GM23248 (cell line): ENCODE results near the gene B4GALT2. TPM values are rescaled to one million over a fixed set of nuclear protein-coding genes. Genes with fewer than 3 reads are reported as not detected.

Source experiments
- DNase-seq: peaks from one replicate; pipeline ENCODE4 v3.0.0-alpha.2; 2015
- H2AFZ ChIP-seq: fragments of 200-600 bp; sonication (generic); 2 replicates; pipeline ENCODE4 v1.6.1; 2016; ENCODE audit warnings: antibody characterized with exemption
- H3F3A ChIP-seq: fragments of 200-600 bp; sonication (generic); 2 replicates; pipeline ENCODE4 v1.6.1; 2016; ENCODE audit warnings: mild to moderate bottlenecking, antibody characterized with exemption, mixed run types; ENCODE audit not compliant: insufficient read depth
- H3K27ac ChIP-seq: fragments of 200-600 bp; sonication (generic); 2 replicates; pipeline ENCODE4 v1.5.1; 2016; ENCODE audit warnings: mild to moderate bottlenecking
- H3K27me3 ChIP-seq: fragments of 200-600 bp; sonication (generic); replicated peaks from 2 replicates; pipeline ENCODE4 v1.6.1; 2016; ENCODE audit warnings: mild to moderate bottlenecking; ENCODE audit not compliant: insufficient read depth
- H3K36me3 ChIP-seq: fragments of 200-600 bp; sonication (generic); 2 replicates; pipeline ENCODE4 v1.6.1; 2016; ENCODE audit warnings: low read depth, mild to moderate bottlenecking
- H3K4me1 ChIP-seq: fragments of 200-600 bp; sonication (generic); 2 replicates; pipeline ENCODE4 v1.6.1; 2016; ENCODE audit warnings: mild to moderate bottlenecking; ENCODE audit not compliant: insufficient read depth
- H3K4me2 ChIP-seq: fragments of 200-600 bp; sonication (generic); one replicate; pipeline ENCODE4 v1.6.1; 2016; ENCODE audit warnings: mild to moderate bottlenecking; ENCODE audit not compliant: unreplicated experiment
- H3K4me3 ChIP-seq: fragments of 200-600 bp; sonication (generic); 2 replicates; pipeline ENCODE4 v1.5.1; 2016; ENCODE audit warnings: mild to moderate bottlenecking
- H3K79me2 ChIP-seq: fragments of 200-600 bp; sonication (generic); 2 replicates; pipeline ENCODE4 v1.6.1; 2016; ENCODE audit warnings: mild to moderate bottlenecking; ENCODE audit not compliant: insufficient read depth
- H3K9ac ChIP-seq: fragments of 200-600 bp; sonication (generic); 2 replicates; pipeline ENCODE4 v1.6.1; 2016; ENCODE audit warnings: mild to moderate bottlenecking
- H3K9me2 ChIP-seq: fragments of 200-600 bp; sonication (generic); 2 replicates; pipeline ENCODE4 v1.6.1; 2016; ENCODE audit warnings: mixed run types, mild to moderate bottlenecking, moderate library complexity; ENCODE audit not compliant: insufficient read depth
- H3K9me3 ChIP-seq: fragments of 200-600 bp; sonication (generic); one replicate; pipeline ENCODE4 v1.6.1; 2017; ENCODE audit warnings: low read depth
- H4K20me1 ChIP-seq: fragments of 200-600 bp; sonication (generic); 2 replicates; pipeline ENCODE4 v1.6.0; 2016; ENCODE audit not compliant: insufficient read depth
- EZH2 ChIP-seq: fragments of 200-600 bp; sonication (generic); IDR thresholded peaks from 2 replicates; pipeline ENCODE4 v1.6.1; 2018; ENCODE audit warnings: antibody characterized with exemption, mild to moderate bottlenecking; ENCODE audit not compliant: insufficient read depth, poor library complexity, severe bottlenecking
- EZH2phosphoT487 ChIP-seq: fragments of 200-600 bp; sonication (generic); IDR thresholded peaks from 2 replicates; pipeline ENCODE4 v1.6.1; 2018; ENCODE audit warnings: antibody characterized with exemption, moderate library complexity, mild to moderate bottlenecking, low read depth; ENCODE audit not compliant: insufficient read depth
- WGBS, 2 experiments: methylation state at CpG; one replicate each; pipeline ENCODE4 v1.1.6; 2015 to 2017; ENCODE audit warnings: low lambda C conversion rate in 2 of 2, low coverage in 1 of 2; ENCODE audit errors: missing lambda C conversion rate in 2 of 2; 5-methylcytosine and 5-hydroxymethylcytosine counted together
- in situ Hi-C: fragments of 300-500 bp; cut with MboI; formaldehyde crosslinking; loops from 2 replicates; pipeline ENCODE4 v1.15.0; 2020
- polyA plus RNA-seq: library from polyadenylated mRNA; unstranded; fragments of >200 nt; fragmentation: Nextera tagmentation; extraction: Ambion mirVana; gene quantifications from 2 replicates; pipeline ENCODE4 v1.2.1, GENCODE V29; 2016
- total RNA-seq: library from RNA; depleted of rRNA; stranded (reverse); fragments of >200 nt; shearing (Covaris generic); gene quantifications from 2 replicates; pipeline ENCODE4 v1.2.3, GENCODE V29; 2014

The B4GALT2 gene
- total and polyA plus RNA-seq, 2 experiments from 2014 or later: 27.3 to 221 TPM

DNA sequence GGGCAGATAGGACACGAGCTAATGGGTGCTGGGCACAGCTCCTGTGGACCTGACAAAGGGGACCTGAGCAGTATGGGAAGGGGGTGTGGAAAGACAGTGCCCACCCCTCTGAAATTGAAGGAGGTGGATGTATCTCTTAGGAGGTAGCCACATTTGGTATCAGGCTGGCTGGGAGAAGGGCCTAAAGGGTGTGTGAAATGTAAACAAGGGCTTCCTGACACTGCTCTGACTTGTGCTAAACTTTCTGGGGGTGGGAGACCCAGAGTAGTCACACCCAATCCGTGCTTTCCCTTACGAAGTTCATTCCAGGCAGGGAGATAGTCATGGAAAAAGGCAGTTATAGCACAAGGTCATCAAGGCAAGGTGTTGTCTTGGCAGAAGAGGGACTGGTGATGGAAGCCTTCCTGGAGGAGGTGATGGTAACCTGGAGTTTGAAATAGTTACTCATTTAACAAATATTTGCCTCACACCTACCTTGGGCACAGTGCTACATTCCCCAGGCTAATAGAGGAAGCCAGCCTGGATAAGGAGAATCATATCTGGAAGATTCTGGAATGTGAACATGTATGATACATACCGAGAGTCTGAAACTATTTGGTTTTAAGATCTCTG is 7.1 kb downstream of the B4GALT2 start:
- no peak for DNase-seq
- H3K9me2 ChIP-seq: no peaks in the 10 kb centered on the region

DNA sequence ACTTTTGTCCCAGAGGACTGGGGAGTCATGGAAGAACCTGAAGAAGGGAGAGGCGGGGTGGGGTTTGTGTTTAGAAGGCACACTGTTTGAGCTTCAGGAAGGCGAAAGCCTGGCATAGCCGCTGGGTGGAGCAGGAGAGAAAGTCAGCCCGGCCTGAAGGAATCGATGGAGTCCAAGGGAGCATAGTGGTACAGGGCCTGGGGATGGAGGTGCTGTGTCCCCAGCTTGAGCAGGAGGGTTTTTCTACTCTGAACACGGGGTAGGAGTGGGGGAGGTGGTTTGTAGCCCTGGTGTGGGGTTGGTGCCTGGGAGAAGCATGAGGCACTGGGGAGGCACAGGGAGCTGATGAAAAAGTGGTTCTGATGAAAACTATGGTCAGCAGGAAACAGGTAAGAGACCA is 7.7 kb downstream of the B4GALT2 start:
- Histone ChIP-seq H2AFZ (no peak overlapping the region), H3K27me3 (no peaks in the 10 kb centered on the region), H3K4me2 (no peak overlapping the region), H4K20me1 (no peaks in the 10 kb centered on the region), H3K79me2 (peaks cover 17% of the 10 kb centered on the region), H3K27ac (peak overlapping the region; percentile 46), H3K36me3 (0 out of 2 replicates have a peak, but pooled peaks cover 6% of the 10 kb centered on the region), H3K4me3 (no peak overlapping the region), H3K9ac (peak overlapping the region; percentile 32; the same call in 1 of the 2 replicates), H3K9me3 (no peaks in the 10 kb centered on the region), H3F3A (peaks cover 27% of the 10 kb centered on the region), H3K4me1 (peaks cover 21% of the 10 kb centered on the region), H3K9me2 (no peaks in the 10 kb centered on the region)
- DNase-seq: peak; percentile 44
- WGBS, 2 experiments: 63 to 65% methylated on average over 6 of the region's 6 CpGs
- in situ Hi-C loops: no loop called here
- TF ChIP-seq EZH2 (no peak), EZH2phosphoT487 (no peak)

More for the DNA sequence above, 7.1 kb downstream of the B4GALT2 start:
- TF ChIP-seq EZH2phosphoT487: no peak
- TF ChIP-seq EZH2: no peak
- no peak overlapping the region for H3K9ac ChIP-seq
- H3K9me3 ChIP-seq: no peaks in the 10 kb centered on the region
- H2AFZ ChIP-seq: no peak overlapping the region
- no peak overlapping the region for H3K4me3 ChIP-seq
- no peaks in the 10 kb centered on the region for H3K27me3 ChIP-seq
- H4K20me1 ChIP-seq: no peaks in the 10 kb centered on the region
- H3K4me1 ChIP-seq: peaks cover 21% of the 10 kb centered on the region
- peaks cover 23% of the 10 kb centered on the region for H3K79me2 ChIP-seq
- 0 out of 2 replicates have a peak, but pooled peaks cover 6% of the 10 kb centered on the region for H3K36me3 ChIP-seq
- H3K4me2 ChIP-seq: no peak overlapping the region
- WGBS, 2 experiments: 85 to 88% methylated on average over 4 of the region's 4 CpGs
- peaks cover 27% of the 10 kb centered on the region for H3F3A ChIP-seq
- peak overlapping the region; percentile 46; the same call in 1 of the 2 replicates for H3K27ac ChIP-seq
- in situ Hi-C loops: no loop called here

DNA sequence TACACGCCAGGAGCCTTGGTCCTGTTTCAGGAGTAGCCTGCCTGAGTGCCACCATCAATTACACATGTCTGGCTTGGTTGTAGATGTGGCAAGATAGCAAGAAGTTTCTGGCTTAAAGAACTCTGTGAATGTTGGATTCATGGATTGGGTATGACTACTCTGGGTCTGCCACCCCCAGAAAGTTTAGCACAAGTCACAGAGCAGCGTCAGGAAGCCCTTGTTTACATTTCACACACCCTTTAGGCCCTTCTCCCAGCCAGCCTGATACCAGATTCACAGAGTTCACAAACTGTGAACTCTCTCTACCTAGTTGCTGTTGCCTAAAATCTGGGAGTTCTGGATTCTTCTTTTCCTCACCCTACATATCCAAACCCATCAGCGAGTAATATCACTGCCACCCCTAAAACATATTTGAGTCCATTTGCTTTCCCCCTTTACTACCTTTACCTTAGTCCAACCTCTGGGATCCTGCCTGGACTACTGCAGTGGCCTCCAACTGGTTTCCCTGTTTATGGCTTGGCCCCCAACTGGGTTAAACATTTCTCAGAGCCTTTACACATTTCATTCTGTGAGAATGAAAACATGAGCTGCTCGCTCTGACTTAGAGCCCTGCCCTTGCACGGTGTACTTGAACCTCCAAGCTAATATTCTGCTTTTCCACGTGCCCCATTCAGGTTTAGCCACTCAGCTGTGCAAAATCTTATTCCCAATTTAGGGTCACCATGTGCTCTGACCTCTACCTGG is 8.3 kb downstream of the B4GALT2 start:
- Histone ChIP-seq H3F3A (peaks cover 27% of the 10 kb centered on the region), H3K4me3 (no peak overlapping the region), H3K27me3 (no peaks in the 10 kb centered on the region), H3K27ac (peak overlapping the region; percentile 46), H3K4me2 (no peak overlapping the region), H3K36me3 (0 out of 2 replicates have a peak, but pooled peaks cover 6% of the 10 kb centered on the region), H3K79me2 (peaks cover 11% of the 10 kb centered on the region), H2AFZ (no peak overlapping the region), H3K9me3 (no peaks in the 10 kb centered on the region), H3K4me1 (peaks cover 21% of the 10 kb centered on the region), H3K9ac (peak overlapping the region; percentile 32; the same call in 1 of the 2 replicates), H3K9me2 (no peaks in the 10 kb centered on the region), H4K20me1 (no peaks in the 10 kb centered on the region)
- in situ Hi-C loops: no loop called here
- TF ChIP-seq EZH2 (no peak), EZH2phosphoT487 (no peak)
- DNase-seq: peak; percentile 54
- whole genome bisulfite sequencing, 2 experiments: 75 to 77% methylated on average over 6 of the region's 6 CpGs

DNA sequence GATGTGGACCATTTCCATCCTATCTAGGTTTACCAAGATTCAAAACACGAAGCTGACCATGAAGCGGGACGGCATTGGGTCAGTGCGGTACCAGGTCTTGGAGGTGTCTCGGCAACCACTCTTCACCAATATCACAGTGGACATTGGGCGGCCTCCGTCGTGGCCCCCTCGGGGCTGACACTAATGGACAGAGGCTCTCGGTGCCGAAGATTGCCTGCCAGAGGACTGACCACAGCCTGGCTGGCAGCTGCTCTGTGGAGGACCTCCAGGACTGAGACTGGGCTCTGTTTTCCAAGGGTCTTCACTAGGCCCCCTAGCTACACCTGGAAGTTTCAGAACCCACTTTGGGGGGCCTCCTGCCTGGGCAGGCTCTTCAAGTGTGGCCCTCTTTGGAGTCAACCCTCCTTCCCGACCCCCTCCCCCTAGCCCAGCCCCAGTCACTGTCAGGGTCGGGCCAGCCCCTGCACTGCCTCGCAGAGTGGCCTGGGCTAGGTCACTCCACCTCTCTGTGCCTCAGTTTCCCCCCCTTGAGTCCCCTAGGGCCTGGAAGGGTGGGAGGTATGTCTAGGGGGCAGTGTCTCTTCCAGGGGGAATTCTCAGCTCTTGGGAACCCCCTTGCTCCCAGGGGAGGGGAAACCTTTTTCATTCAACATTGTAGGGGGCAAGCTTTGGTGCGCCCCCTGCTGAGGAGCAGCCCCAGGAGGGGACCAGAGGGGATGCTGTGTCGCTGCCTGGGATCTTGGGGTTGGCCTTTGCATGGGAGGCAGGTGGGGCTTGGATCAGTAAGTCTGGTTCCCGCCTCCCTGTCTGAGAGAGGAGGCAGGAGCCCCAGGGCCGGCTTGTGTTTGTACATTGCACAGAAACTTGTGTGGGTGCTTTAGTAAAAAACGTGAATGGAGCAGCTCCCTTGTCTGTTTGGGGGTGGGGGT is 11.5 kb downstream of the B4GALT2 start:
- peak overlapping the region; percentile 84 for H3K9ac ChIP-seq

More for the DNA sequence above, 11.5 kb downstream of the B4GALT2 start:
- in situ Hi-C loops: no loop called here
- H3K79me2 ChIP-seq: no peaks in the 10 kb centered on the region
- peaks cover 26% of the 10 kb centered on the region for H3K4me1 ChIP-seq
- peak overlapping the region; percentile 83 for H3K27ac ChIP-seq
- peak overlapping the region; percentile 74 for H2AFZ ChIP-seq
- H3K4me3 ChIP-seq: peak overlapping the region; percentile 74
- H4K20me1 ChIP-seq: no peaks in the 10 kb centered on the region
- peak; percentile 58 for DNase-seq
- H3F3A ChIP-seq: peaks cover 38% of the 10 kb centered on the region
- H3K9me3 ChIP-seq: no peaks in the 10 kb centered on the region
- 0 out of 2 replicates have a peak, but pooled peaks cover 6% of the 10 kb centered on the region for H3K36me3 ChIP-seq
- H3K9me2 ChIP-seq: no peaks in the 10 kb centered on the region
- TF ChIP-seq EZH2 (no peak), EZH2phosphoT487 (no peak)
- no peaks in the 10 kb centered on the region for H3K27me3 ChIP-seq
- H3K4me2 ChIP-seq: peak overlapping the region; percentile 86
- WGBS, 2 experiments: 78 to 80% methylated on average over 19 of the region's 19 CpGs
